Measurements from ENCODE around the gene RUNX1. TPM values are rescaled to one million over a fixed set of nuclear protein-coding genes. Genes with fewer than 3 reads are reported as not detected.
A peak's percentile ranks its signal among the peaks of the same experiment; 100 is the strongest.

The RUNX1 gene
- total RNA-seq, 3 donors from 2014 or later, result 24.8 to 165 (median 127) TPM

GRCh38 chr21:34797921-34798535 lies 251.1 kb downstream of the RUNX1 start:
- Histone ChIP-seq H3K4me3 (no peak overlapping the region), H3K27ac (peak overlapping the region; percentile 90), H3K9me3 (no peaks in the 10 kb centered on the region), H3K27me3 (no peaks in the 10 kb centered on the region), H3K36me3 (peaks cover 4% of the 10 kb centered on the region), H3K4me1 (peaks cover 0 to 45% of the 10 kb centered on the region in 2 donors)
- intact Hi-C loops (cut with DNase I; ENCODE audit: low total_unique reads), result no loop called here
- TF ChIP-seq CTCF (IDR thresholded peaks at IDR 0.05), result no peak
- TF ChIP-seq POLR2AphosphoS5 (IDR thresholded peaks at IDR 0.05), result no peak
- TF ChIP-seq POLR2A (IDR thresholded peaks at IDR 0.05), result no peak
- no peak for DNase-seq (ENCODE audit: low spot score in 2 of 2)

GRCh38 chr21:34797201-34797525 lies 251.9 kb downstream of the RUNX1 start:
- Histone ChIP-seq H3K36me3 (peaks cover 6% of the 10 kb centered on the region), H3K9me3 (no peaks in the 10 kb centered on the region), H3K4me3 (no peak overlapping the region), H3K27ac (peak overlapping the region; percentile 90), H3K4me1 (peaks cover 0 to 45% of the 10 kb centered on the region in 2 donors), H3K27me3 (no peaks in the 10 kb centered on the region)
- no peak for DNase-seq (ENCODE audit: low spot score in 2 of 2)
- TF ChIP-seq POLR2AphosphoS5 (IDR thresholded peaks at IDR 0.05), result no peak
- TF ChIP-seq CTCF (IDR thresholded peaks at IDR 0.05), result no peak
- no peak for TF ChIP-seq POLR2A (IDR thresholded peaks at IDR 0.05)
- intact Hi-C loops (cut with DNase I; ENCODE audit: low total_unique reads), result no loop called here

- no peak overlapping the region for H3K4me3 ChIP-seq
- H3K27ac ChIP-seq, result peak overlapping the region; percentile 90
- H3K27me3 ChIP-seq, result no peaks in the 10 kb centered on the region
- no peak for DNase-seq (ENCODE audit: low spot score in 2 of 2)
- intact Hi-C loops (cut with DNase I; ENCODE audit: low total_unique reads), result no loop called here
- no peaks in the 10 kb centered on the region for H3K9me3 ChIP-seq
- no peak for TF ChIP-seq POLR2AphosphoS5 (IDR thresholded peaks at IDR 0.05)
- H3K4me1 ChIP-seq, result peaks cover 0 to 45% of the 10 kb centered on the region in 2 donors
- peaks cover 11% of the 10 kb centered on the region for H3K36me3 ChIP-seq
Observed at GRCh38 chr21:34796518-34797200, 252.4 kb downstream of the RUNX1 start.

- Histone ChIP-seq H3K9me3 (no peaks in the 10 kb centered on the region), H3K36me3 (peaks cover 12% of the 10 kb centered on the region), H3K4me3 (peak overlapping the region in 1 of 3 donors; percentile 18), H3K27ac (peak overlapping the region; percentile 90), H3K27me3 (no peaks in the 10 kb centered on the region), H3K4me1 (peaks cover 0 to 39% of the 10 kb centered on the region in 2 donors)
- DNase-seq (ENCODE audit: low spot score in 2 of 2), result peak in 1 of 2 donors; percentile 58
- intact Hi-C loops (cut with DNase I; ENCODE audit: low total_unique reads), result no loop called here
- TF ChIP-seq POLR2AphosphoS5 (IDR thresholded peaks at IDR 0.05) (peak in 1 of 3 donors; percentile 32), POLR2A (IDR thresholded peaks at IDR 0.05) (no peak)
Observed at GRCh38 chr21:34795548-34796180, 253.4 kb downstream of the RUNX1 start.

GRCh38 chr21:34795175-34795547 lies 253.9 kb downstream of the RUNX1 start:
- no peaks in the 10 kb centered on the region for H3K27me3 ChIP-seq
- H3K27ac ChIP-seq, result peak overlapping the region; percentile 90
- peaks cover 0 to 39% of the 10 kb centered on the region in 2 donors for H3K4me1 ChIP-seq
- peaks cover 12% of the 10 kb centered on the region for H3K36me3 ChIP-seq
- intact Hi-C loops (cut with DNase I; ENCODE audit: low total_unique reads), result no loop called here
- no peak for DNase-seq (ENCODE audit: low spot score in 2 of 2)
- TF ChIP-seq CTCF (IDR thresholded peaks at IDR 0.05) (peak in 1 of 3 donors; percentile 15), POLR2AphosphoS5 (IDR thresholded peaks at IDR 0.05) (no peak)
- H3K9me3 ChIP-seq, result no peaks in the 10 kb centered on the region
- peak overlapping the region in 1 of 3 donors; percentile 18 for H3K4me3 ChIP-seq

GRCh38 chr21:34794686-34795085 lies 254.4 kb downstream of the RUNX1 start:
- intact Hi-C loops (cut with DNase I; ENCODE audit: low total_unique reads), result no loop called here
- no peak overlapping the region for H3K4me3 ChIP-seq
- no peaks in the 10 kb centered on the region for H3K9me3 ChIP-seq
- no peak for DNase-seq (ENCODE audit: low spot score in 2 of 2)
- H3K27me3 ChIP-seq, result no peaks in the 10 kb centered on the region
- H3K4me1 ChIP-seq, result peaks cover 0 to 39% of the 10 kb centered on the region in 2 donors
- no peak for TF ChIP-seq POLR2AphosphoS5 (IDR thresholded peaks at IDR 0.05)
- TF ChIP-seq POLR2A (IDR thresholded peaks at IDR 0.05), result no peak
- no peak for TF ChIP-seq CTCF (IDR thresholded peaks at IDR 0.05)
- peak overlapping the region; percentile 90 for H3K27ac ChIP-seq
- H3K36me3 ChIP-seq, result peaks cover 12% of the 10 kb centered on the region
